ENCODE data around the gene ELP5. TPM values are rescaled to one million over a fixed set of nuclear protein-coding genes. Genes with fewer than 3 reads are reported as not detected.

ELP5 gene
- total RNA-seq, 1 donor from 2014 or later = 47.9 TPM

DNA sequence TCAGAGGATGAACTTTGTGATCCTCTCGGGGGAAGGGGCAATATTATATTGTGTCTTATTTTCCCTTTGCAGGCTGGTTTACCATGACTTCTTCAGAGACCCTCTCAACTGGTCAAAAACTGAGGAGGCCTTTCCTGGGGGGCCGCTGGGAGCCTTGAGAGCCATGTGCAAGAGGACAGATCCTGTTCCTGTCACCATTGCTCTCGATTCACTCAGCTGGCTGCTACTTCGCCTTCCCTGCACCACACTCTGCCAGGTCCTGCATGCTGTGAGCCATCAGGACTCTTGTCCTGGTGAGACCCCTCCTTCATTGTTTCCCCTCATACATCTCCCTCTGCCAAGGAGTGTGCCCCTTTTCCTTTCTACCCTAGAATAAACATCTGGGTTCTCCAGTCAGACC lies 2.5 kb downstream of the ELP5 start:
- DNase-seq (ENCODE audit: low spot score) = no peak

DNA sequence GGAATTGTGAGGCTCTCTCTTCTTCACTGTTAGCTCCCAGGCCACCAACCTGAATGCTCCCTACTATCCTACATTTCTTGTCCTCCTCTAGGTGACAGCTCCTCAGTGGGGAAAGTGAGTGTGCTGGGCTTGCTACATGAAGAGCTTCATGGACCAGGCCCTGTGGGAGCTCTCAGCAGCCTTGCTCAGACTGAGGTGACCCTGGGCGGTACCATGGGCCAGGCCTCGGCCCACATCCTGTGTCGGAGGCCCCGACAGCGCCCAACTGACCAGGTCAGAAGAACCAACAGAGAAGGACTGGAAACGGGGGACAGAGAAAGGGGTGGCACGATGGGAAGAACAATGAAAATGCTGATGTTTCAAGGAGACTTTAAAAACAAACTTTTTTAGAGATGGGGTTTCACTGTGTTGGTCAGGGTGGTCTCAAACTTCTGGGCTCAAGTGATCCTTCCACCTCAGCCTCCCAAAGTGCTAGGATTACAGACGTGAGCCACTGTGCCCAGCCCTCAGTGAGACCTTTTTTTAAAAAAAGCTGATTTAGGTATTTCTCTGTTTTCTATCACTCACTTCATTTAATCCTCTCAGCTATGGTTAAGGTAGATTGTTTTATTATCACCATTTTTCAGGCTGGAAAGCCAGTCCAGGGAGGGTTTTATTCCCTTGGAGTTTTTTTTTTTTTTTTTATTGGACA lies 4.9 kb downstream of the ELP5 start:
- DNase-seq (ENCODE audit: low spot score) = no peak

DNA sequence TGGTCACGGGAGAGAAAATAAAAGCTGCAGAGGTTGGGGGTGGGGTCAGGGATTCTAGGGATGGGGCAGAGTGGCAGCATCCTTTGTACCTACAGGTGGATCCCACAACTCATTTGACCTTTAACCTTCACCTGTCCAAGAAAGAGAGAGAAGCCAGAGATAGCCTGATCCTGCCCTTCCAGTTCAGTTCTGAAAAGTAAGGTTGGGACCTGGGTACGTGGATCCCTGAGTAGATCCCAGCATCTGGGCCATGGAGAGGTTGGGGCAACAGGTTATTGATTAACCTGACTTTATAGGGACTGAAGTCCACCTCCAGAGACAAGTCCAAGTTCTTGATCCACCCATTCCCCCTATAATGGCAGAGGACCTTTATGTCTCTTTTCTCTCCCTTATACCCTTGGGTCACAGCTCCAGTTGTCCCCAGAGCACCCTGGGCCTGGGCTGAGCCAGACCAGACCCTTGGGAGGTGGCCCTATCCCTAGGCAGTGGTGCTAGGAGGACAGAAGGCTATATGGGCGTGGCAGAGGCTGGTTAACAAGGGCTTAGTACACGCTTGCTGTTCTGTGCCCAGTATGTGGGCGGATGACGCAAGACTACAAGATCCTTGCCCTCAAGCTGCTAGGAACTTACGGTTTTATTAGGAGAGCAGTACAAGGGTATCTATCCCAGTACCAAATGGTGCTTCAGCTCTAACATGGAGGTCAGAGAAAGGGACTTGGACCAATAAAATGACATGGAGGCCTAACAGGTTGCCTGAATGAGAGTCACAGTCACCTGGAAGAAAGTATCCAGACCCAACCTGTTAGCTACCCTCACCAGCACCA lies 6.9 kb downstream of the ELP5 start:
- DNase-seq (ENCODE audit: low spot score) = no peak

DNA sequence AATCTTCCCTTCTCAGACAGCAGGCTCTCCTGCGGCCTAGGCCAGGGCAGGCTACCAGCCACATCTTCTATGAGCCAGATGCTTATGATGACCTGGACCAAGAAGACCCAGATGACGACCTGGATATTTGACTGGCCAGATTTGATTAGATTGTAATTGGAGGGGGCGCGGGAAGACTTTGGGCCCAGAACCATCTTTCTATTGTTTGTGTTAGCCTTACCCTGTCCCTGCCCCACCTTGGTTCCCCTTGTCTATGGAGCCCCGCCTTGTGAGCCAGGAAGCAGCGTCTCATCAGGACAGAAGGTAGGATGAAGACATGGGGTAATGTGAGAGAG lies 7.5 kb downstream of the ELP5 start:
- DNase-seq (ENCODE audit: low spot score) = no peak

DNA sequence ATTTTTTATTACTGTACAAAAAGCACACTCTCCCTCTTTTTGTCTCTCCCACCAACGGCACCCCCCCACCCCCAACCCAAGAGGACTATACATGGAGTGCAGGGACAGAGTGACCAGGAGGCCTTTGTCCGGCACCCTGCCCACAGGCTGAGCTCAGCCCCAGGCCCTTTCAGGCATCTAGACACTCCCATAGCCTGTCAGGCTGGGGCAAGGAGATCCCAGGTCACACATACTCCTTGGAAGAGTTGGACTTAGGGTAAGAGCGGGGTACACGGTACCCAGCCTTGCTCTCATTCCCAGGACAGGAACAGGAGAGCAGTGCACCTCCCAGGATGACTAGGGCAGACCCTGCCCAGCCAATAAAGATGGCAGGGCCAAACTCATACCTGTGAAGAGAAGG lies 8.1 kb downstream of the ELP5 start:
- no peak for DNase-seq (ENCODE audit: low spot score)

DNA sequence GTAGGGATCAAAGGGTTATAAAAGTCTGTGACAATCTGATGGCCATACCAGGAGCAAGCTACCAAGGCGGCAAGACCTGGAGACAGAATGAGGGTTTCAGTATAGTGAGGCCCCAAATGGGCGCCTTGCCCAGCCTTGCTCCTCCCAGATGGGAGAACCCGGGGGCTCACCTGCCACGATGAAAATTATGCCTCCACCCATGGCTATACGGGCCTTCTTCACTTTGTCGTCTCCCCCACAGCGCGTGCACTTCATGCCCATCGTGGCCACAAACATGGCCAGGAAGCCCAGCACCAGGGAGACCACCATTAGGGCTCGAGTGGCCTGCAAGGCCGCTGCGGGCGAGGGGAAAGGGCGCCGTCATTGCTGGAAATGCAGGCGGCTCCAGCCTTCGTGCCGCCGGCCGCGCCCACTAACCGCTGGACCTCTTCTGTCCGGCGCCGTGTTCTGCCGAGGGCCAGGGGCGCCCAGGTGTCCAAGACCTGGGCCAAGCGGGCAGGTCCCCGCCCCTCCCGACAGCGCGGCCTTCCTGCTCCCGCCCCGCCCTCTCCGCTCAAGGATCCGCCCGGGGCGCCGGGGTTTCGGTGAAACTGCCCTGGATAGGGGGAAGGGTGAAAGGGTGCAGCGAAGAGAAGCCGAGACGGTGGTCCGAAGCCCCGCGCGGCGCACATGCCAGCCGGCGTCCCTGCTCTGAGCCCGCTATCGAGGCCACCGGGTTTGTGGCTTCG lies 8.8 kb downstream of the ELP5 start:
- no peak for DNase-seq (ENCODE audit: low spot score)

DNA sequence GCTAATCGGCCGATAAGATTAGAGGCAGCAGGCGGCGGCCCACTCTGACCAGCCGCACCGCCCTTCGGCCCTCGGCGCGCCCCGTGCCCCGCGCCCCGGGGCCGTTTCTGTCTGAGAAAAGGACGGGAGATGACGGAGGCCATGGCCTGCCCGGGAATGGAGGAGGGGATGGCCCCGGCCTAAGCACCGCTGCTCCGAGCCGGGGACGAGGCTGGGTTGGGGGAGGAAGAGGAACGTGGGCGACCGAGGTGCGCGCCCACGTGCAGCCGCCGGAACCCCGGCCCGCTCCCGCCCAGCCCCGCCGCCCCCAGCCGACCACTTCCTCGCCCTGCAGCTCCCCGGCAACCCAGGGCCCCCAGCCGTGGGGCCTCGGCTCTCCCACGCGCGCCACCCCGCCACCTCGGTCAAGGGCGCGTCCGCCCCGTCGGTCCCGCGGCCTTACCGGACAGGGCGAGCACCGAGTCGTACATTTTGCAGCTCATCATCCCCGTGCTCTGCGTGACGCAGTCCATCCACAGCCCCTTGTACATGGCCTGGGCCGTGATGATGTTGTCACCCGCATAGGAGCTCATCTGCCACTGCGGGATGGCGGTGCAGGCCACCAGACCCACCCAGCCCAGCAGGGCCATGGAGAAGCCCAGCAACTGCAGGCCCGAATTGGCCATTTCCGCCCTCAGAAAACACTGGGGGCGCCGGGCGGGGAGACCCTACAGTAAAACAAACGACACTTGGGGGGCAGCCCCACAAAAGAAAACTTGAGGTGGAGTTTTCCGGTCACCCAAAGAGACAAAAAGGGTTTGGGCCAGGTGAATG lies 9.6 kb downstream of the ELP5 start:
- DNase-seq (ENCODE audit: low spot score) = no peak

DNA sequence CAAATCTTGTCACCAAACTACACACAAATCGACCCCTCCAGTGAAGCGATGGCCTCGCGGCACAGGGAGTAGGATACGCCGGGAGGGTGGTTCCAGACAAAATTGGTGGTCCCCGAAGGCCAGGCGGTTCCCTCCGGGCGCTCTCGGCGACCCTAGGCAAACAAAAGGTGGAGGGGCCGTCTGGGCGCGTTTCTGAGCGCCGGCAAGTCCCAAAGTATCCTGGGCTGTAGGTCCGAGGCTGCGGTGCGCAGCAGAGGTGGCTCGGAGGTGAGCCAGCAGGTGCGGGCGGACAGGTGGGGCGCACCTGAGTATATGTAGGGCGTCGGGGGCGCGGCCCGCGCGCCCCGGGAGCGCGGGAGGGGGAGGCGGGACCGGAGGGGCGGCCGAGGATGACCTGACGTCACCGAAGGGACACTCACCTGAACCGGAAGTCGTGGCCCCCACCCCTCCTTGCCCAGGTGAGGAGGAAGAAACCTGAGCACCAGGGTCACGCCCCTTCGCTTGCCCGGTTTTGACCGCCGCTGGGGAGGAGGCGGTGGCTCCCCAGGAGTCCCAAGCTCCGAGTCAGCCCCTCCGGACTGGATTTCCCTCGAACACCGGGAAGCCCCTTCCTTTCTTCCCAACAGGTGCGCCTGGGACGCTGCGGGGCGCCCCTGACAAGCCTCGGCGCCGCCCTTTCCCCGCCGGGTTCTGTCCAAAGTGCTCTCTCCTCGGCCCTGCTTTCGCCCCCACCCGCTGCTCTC lies 10.3 kb downstream of the ELP5 start, which contains the start of gene CLDN7:
Gene CLDN7 (minus strand): TSS at position 287 of the 743 bp plus-strand sequence. CDS start 435 bp downstream, outside the sequence.
- peak; percentile 84 for DNase-seq (ENCODE audit: low spot score)

DNA sequence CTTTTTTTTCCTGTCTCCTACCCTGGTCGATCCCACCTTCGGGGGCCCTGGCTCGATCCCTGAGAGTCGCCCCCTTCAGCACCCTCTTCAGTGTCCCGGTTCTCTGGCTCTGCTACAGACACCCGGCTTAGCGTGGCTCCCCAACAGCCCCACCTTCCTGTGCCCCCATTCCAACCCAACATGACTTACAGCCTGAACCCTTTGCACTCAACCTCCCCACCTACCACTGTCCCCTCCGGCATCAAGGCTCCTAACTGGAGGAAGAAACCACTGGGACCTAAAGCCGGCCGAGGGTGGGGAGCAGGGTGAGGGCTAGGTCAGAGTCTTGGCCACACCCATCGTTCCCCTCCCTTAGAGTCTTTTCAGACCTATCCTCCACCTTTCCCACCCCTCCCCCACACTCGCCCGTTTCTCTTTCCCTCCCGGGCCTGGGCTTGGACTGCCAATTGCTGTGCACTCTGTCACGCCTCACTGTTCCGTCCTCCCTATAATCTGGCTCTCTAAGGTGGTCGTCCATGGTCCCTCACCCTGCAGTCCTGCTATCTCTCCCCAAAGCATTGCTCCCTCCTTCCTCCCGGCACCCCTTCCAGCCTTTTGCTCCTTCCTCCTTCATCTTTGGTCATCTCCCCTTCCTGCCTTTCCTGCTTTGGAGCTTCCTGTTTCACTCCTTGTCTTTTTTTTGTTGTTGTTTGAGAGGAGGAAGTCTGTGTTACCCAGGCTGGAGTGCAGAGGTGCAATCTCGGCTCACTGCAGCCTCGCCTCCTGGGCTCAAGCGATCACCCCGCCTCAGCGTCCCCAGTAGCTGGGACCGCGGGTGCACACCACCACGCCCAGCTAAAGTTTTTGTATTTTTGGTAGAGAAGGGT lies 11.2 kb downstream of the ELP5 start:
- peak; percentile 57 for DNase-seq (ENCODE audit: low spot score)

DNA sequence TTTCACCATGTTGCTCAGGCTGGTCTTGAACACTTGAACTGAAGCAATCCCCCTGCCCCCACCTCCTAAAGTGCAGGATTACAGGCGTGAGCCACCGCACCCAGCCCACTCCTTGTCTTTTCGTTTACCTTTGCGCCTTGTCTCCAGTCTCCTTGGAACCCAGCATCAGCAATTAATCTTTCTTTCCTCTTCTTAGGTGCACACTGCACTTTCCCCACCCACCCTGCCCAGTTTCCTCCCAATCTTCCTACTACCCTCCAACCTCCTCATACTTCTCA lies 11.7 kb downstream of the ELP5 start:
- DNase-seq (ENCODE audit: low spot score) = no peak

DNA sequence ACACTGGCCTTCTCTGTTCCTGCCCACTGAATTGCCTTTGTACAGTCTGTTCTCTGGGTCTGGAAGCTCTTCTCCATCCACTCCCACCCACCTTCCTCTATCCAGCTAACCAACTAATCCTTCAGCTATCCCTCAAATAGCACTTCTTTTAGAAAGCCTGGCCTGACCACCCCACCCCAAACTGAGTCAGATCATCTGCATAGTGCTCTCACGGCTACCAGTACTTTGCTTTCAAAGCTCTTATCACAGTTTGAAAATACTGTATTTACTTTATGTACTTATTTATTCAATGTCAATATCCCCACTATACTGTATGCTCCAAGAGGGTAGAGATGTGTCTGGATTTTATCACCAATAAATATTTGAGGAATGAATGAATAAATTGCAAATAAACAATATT lies 14.8 kb downstream of the ELP5 start:
- DNase-seq (ENCODE audit: low spot score) = no peak

DNA sequence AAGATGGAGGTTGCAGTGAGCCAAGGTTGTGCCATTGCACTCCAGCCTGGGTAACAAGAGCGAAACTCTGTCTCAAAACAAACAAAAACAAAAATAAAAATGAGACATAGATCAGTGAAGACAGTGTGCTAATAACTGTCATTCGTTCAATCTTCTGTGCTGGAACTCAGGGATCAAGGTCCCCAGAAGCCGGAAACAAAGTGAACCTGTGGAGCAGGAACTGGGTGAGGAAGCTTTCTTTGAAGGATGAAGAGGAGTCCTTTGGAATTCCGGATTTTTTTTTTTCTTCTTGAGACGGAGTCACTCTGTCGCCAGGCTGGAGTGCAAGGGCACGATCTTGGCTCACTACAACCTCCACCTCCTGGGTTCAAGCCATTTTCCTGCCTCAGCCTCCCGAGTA lies 27.4 kb downstream of the ELP5 start:
- no peak for DNase-seq (ENCODE audit: low spot score)

DNA sequence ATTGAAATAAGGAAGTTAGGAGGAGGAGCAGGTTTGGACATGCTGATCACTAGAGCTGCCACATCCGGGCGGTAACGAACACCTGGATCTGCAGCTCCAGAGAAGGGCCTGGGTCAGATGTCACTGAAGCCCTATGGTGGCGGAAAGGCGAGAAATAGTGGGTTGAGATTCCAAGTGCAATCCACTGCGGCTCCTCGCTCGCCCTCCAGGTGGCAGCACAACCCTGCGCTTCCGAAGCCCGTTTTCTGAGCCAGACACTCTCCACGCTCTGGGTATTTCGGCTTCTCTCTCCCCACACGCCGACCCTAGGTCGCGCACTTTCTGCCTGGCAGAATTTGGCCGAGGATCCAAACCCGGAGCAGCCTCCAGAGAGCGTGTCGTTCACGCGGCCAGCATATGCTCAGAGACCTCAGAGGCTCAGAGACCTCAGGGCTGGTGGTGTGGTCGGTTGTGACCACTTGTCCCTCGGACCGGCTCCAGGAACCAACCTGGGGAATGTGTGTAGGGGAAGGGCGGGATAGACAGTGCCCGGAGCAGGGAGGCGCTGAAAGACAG lies 28.6 kb downstream of the ELP5 start:
- DNase-seq (ENCODE audit: low spot score) = peak; percentile 87

DNA sequence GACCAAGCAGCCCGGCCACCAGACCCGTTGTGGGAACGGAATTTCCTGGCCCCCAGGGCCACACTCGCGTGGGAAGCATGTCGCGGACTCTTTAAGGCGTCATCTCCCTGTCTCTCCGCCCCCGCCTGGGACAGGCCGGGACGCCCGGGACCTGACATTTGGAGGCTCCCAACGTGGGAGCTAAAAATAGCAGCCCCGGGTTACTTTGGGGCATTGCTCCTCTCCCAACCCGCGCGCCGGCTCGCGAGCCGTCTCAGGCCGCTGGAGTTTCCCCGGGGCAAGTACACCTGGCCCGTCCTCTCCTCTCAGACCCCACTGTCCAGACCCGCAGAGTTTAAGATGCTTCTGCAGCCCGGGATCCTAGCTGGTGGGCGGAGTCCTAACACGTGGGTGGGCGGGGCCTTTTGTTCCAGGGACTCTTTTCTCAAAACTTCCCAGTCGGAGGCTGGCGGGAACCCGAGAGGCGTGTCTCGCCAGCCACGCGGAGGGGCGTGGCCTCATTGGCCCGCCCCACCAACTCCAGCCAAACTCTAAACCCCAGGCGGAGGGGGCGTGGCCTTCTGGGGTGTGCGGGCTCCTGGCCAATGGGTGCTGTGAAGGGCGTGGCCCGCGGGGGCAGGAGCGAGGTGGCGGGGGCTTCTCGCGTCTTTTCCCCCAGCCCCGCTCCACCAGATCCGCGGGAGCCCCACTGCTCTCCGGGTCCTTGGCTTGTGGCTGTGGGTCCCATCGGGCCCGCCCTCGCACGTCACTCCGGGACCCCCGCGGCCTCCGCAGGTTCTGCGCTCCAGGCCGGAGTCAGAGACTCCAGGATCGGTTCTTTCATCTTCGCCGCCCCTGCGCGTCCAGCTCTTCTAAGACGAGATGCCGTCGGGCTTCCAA lies 29.3 kb downstream of the ELP5 start, which contains the start of gene SLC2A4:
Gene SLC2A4 (plus strand): TSS at position 645 of the 879 bp plus-strand sequence. CDS start 217 bp downstream, at position 862.
- peak; percentile 93 for DNase-seq (ENCODE audit: low spot score)

DNA sequence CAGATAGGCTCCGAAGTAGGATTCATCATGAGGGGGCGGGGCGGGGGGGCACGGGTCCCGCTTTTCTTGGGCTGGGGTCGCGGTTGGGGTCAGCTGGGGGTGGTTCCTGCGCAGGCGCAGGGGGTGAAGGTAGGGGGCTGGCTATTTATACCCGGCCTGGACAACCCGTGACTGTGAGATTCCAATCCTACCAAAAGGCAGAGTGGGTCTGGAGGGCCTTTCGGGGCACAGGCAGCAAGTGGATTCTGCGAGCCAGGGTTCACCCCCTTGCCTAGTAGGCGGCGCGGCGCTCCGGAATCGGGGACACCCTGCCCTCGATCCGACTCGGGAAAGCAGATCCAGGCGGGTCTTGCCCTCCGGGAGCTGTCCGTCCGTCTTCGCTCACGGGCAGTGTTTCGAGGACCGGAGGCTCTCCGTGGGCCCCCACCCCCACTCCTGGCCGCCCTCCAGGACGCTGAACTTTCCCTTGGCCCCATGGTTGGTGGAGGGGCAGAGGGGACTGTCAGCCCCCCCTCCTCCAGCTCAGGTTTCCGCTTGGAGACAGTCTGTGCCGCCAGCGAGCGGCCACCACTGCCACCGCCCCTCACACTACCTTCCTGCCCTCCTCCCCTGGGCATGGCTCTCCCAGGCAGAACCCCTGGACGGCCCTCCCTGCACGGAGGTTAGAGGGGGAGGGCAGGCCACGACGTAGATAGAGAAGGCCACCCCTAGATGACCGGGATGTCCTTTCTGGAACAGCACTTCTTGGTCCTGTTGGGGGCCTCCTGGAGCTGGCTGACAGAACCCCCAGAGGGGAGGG lies 30.1 kb downstream of the ELP5 start:
- no peak for DNase-seq (ENCODE audit: low spot score)

DNA sequence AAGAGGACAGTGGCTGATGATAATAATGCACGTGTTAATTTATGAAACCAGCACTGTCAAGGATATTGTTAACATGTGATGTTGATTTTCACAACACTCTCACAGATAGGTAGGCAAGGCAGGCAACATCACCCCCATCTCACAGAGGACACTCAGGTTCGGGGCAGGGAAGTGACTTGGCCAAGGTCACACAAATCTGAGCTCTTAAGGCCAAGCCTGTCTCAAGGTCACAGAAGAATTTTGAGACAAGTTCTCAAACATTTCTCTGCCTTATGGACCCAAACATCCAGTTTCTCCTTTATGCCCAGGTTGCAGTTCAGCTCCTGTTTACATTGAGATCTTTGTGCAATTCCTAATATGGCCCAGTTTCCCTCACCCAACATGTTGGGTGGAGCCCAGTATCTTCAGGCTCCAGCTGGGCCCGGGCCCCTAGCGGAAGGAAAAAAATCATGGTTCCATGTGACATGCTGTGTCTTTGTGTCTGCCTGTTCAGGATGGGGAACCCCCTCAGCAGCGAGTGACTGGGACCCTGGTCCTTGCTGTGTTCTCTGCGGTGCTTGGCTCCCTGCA lies 30.8 kb downstream of the ELP5 start:
- DNase-seq (ENCODE audit: low spot score) = no peak

DNA sequence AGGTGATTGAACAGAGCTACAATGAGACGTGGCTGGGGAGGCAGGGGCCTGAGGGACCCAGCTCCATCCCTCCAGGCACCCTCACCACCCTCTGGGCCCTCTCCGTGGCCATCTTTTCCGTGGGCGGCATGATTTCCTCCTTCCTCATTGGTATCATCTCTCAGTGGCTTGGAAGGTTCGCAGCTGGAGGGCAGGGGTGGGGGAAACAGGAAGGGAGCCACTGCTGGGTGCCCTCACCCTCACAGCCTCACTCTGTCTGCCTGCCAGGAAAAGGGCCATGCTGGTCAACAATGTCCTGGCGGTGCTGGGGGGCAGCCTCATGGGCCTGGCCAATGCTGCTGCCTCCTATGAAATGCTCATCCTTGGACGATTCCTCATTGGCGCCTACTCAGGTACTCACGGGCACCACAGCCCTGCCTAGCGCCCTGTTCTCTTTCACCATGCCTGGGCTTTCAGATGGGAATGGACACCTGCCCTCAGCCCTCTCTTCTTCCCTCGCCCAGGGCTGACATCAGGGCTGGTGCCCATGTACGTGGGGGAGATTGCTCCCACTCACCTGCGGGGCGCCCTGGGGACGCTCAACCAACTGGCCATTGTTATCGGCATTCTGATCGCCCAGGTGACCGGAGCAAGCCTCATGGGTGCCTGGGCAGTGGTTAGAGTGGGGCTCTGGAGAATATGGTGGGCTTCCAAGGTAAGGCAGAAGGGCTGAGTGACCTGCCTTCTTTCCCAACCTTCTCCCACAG lies 31.6 kb downstream of the ELP5 start:
- DNase-seq (ENCODE audit: low spot score) = no peak
